DOHH2 (cell line): Measurements from ENCODE around the gene MTARC2.

ENCODE experiments used
- H3F3A ChIP-seq: fragments of 200-600 bp; sonication (generic), shearing (Covaris generic); 2 replicates; pipeline ENCODE4 v1.6.0; 2016; ENCODE audit warnings: antibody characterized with exemption, mild to moderate bottlenecking; ENCODE audit not compliant: control insufficient read depth, insufficient read depth
- H3K27ac ChIP-seq: fragments of 200-600 bp; sonication (generic); 2 replicates; pipeline ENCODE4 v1.5.1; 2014; ENCODE audit warnings: low read depth, mild to moderate bottlenecking, low read length, moderate library complexity
- H3K27me3 ChIP-seq: fragments of 200-600 bp; sonication (generic); 2 replicates; pipeline ENCODE4 v1.6.1; 2014; ENCODE audit warnings: mild to moderate bottlenecking, low read length, mixed read lengths; ENCODE audit not compliant: control insufficient read depth
- H3K36me3 ChIP-seq: fragments of 200-600 bp; sonication (generic); 2 replicates; pipeline ENCODE4 v1.6.1; 2014; ENCODE audit warnings: mild to moderate bottlenecking, low read length, moderate library complexity, mixed read lengths; ENCODE audit not compliant: control insufficient read depth
- H3K4me1 ChIP-seq: fragments of 200-600 bp; sonication (generic); 2 replicates; pipeline ENCODE4 v1.6.1; 2014; ENCODE audit warnings: mild to moderate bottlenecking, low read length, mixed read lengths; ENCODE audit not compliant: control insufficient read depth
- H3K4me2 ChIP-seq: fragments of 200-600 bp; sonication (generic); 2 replicates; pipeline ENCODE4 v1.6.0; 2014; ENCODE audit warnings: mild to moderate bottlenecking, low read length, moderate library complexity
- H3K4me3 ChIP-seq: fragments of 200-600 bp; sonication (generic); 2 replicates; pipeline ENCODE4 v1.5.1; 2014; ENCODE audit warnings: mild to moderate bottlenecking, low read length, mixed read lengths
- H3K79me2 ChIP-seq: fragments of 200-600 bp; sonication (generic); 2 replicates; pipeline ENCODE4 v1.6.1; 2014; ENCODE audit warnings: mild to moderate bottlenecking, low read length, mixed read lengths; ENCODE audit not compliant: control insufficient read depth
- H3K9me2 ChIP-seq: fragments of 200-600 bp; sonication (generic); replicated peaks from 2 replicates; pipeline ENCODE4 v1.6.1; 2014; ENCODE audit warnings: mild to moderate bottlenecking, low read length, mixed read lengths; ENCODE audit not compliant: control insufficient read depth
- H3K9me3 ChIP-seq: fragments of 200-600 bp; sonication (generic); 2 replicates; pipeline ENCODE4 v1.6.1; 2014; ENCODE audit warnings: antibody characterized with exemption, low read length, mixed read lengths; ENCODE audit not compliant: control insufficient read depth, insufficient read depth
- H4K20me1 ChIP-seq: fragments of 200-600 bp; sonication (generic); 2 replicates; pipeline ENCODE4 v1.6.0; 2014; ENCODE audit warnings: low read depth, mild to moderate bottlenecking, antibody characterized with exemption, low read length, moderate library complexity; ENCODE audit not compliant: control insufficient read depth, insufficient read depth
- EZH2phosphoT487 ChIP-seq: fragments of 200-600 bp; sonication (generic); IDR thresholded peaks from 2 replicates; pipeline ENCODE4 v1.6.1; 2017; ENCODE audit warnings: borderline replicate concordance, mild to moderate bottlenecking, antibody characterized with exemption, low read length, moderate library complexity, mixed read lengths
- TF ChIP-seq, protein P1 (sequence below): fragments of 200-600 bp; sonication (generic); IDR thresholded peaks from one replicate; pipeline ENCODE4 v1.5.1; 2014; ENCODE audit warnings: antibody characterized with exemption, mild to moderate bottlenecking, low read depth, low read length; ENCODE audit not compliant: poor library complexity, severe bottlenecking

MTARC2 gene

GRCh38 chr1:220748089-220748934 is at the start of gene MTARC2:
Gene MTARC2 (plus strand): TSS chr1:220748322. CDS start chr1:220748532, 210 bp downstream.
- Histone ChIP-seq H3K4me1 (no peaks in the 10 kb centered on the region), H3K27ac (no peak within 1 kb of the TSS), H3K9me2 (no peaks in the 10 kb centered on the region), H3K9me3 (no peaks in the 10 kb centered on the region), H3F3A (no peaks in the 10 kb centered on the region), H3K4me3 (no peak within 1 kb of the TSS), H3K79me2 (no peaks in the 10 kb centered on the region), H4K20me1 (no peaks in the 10 kb centered on the region), H3K4me2 (no peak within 1 kb of the TSS), H3K36me3 (no peaks in the 10 kb centered on the region), H3K27me3 (no peaks in the 10 kb centered on the region)
- TF ChIP-seq, protein P1, sequence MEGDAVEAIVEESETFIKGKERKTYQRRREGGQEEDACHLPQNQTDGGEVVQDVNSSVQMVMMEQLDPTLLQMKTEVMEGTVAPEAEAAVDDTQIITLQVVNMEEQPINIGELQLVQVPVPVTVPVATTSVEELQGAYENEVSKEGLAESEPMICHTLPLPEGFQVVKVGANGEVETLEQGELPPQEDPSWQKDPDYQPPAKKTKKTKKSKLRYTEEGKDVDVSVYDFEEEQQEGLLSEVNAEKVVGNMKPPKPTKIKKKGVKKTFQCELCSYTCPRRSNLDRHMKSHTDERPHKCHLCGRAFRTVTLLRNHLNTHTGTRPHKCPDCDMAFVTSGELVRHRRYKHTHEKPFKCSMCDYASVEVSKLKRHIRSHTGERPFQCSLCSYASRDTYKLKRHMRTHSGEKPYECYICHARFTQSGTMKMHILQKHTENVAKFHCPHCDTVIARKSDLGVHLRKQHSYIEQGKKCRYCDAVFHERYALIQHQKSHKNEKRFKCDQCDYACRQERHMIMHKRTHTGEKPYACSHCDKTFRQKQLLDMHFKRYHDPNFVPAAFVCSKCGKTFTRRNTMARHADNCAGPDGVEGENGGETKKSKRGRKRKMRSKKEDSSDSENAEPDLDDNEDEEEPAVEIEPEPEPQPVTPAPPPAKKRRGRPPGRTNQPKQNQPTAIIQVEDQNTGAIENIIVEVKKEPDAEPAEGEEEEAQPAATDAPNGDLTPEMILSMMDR, result no peak
- no peak for TF ChIP-seq EZH2phosphoT487

GRCh38 chr1:220698607-220699016 is 49.5 kb upstream of the MTARC2 start:
- H3K9me3 ChIP-seq, result no peaks in the 10 kb centered on the region
- no peaks in the 10 kb centered on the region for H3K9me2 ChIP-seq
- peaks cover 8% of the 10 kb centered on the region for H3K27me3 ChIP-seq
- no peaks in the 10 kb centered on the region for H3K4me1 ChIP-seq
- H3K79me2 ChIP-seq, result no peaks in the 10 kb centered on the region
- H3K36me3 ChIP-seq, result no peaks in the 10 kb centered on the region
- no peaks in the 10 kb centered on the region for H4K20me1 ChIP-seq
- no peak overlapping the region for H3K27ac ChIP-seq
- H3K4me3 ChIP-seq, result no peak overlapping the region
- no peak overlapping the region for H3K4me2 ChIP-seq
- TF ChIP-seq EZH2phosphoT487, result no peak
- TF ChIP-seq, protein P1, result no peak
- H3F3A ChIP-seq, result no peaks in the 10 kb centered on the region

GRCh38 chr1:220699044-220699443 is 49.1 kb upstream of the MTARC2 start:
- Histone ChIP-seq H3K9me2 (no peaks in the 10 kb centered on the region), H3F3A (no peaks in the 10 kb centered on the region), H3K9me3 (no peaks in the 10 kb centered on the region), H3K4me1 (no peaks in the 10 kb centered on the region), H3K27me3 (peaks cover 8% of the 10 kb centered on the region), H3K36me3 (no peaks in the 10 kb centered on the region), H3K4me2 (no peak overlapping the region), H3K27ac (no peak overlapping the region), H3K79me2 (no peaks in the 10 kb centered on the region), H4K20me1 (no peaks in the 10 kb centered on the region), H3K4me3 (no peak overlapping the region)
- TF ChIP-seq EZH2phosphoT487, result no peak
- TF ChIP-seq, protein P1, result no peak
